ENCODE measurements around the gene LUC7L3.
"Not testable (repeated sequence)": the region's sequence is repeated elsewhere in the genome, so short reads cannot be mapped to it uniquely, and the experiment has no call there.

Gene LUC7L3, protein sequence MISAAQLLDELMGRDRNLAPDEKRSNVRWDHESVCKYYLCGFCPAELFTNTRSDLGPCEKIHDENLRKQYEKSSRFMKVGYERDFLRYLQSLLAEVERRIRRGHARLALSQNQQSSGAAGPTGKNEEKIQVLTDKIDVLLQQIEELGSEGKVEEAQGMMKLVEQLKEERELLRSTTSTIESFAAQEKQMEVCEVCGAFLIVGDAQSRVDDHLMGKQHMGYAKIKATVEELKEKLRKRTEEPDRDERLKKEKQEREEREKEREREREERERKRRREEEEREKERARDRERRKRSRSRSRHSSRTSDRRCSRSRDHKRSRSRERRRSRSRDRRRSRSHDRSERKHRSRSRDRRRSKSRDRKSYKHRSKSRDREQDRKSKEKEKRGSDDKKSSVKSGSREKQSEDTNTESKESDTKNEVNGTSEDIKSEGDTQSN

DNA sequence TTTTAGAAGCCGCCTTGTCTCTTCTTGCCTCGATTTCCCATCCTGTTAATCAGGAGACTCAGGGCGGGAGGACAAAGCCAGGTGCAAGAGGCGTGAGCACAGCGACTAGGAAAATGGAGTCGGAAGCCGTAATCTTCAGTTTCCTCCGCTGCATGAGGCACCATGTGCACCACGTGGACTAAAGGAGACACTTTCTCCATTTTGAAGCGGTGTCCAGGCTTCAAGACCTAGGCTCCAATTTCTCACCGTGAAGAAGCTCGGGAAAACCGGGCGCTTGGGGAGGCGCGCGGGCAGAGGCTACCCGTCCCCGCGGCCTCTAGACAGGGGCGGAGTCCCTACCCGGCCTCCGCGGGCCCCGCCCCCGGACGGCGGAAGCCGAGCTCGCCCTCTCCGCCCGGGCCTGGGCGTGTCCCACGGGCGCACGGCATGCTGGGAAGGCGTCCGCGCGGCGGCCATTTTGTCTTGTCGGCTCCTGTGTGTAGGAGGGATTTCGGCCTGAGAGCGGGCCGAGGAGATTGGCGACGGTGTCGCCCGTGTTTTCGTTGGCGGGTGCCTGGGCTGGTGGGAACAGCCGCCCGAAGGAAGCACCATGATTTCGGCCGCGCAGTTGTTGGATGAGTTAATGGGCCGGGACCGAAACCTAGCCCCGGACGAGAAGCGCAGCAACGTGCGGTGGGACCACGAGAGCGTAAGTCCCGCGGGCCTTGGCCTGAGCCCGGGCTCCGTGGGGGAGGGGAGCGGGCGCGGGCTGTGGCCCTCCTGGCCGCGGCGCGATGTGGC lies at the start of gene LUC7L3:
Gene LUC7L3, plus strand, starts transcription at position 460 of the 780 bp plus-strand sequence. Its CDS starts 130 bp downstream, at position 590.
- DNase-seq: peak; percentile 88

DNA sequence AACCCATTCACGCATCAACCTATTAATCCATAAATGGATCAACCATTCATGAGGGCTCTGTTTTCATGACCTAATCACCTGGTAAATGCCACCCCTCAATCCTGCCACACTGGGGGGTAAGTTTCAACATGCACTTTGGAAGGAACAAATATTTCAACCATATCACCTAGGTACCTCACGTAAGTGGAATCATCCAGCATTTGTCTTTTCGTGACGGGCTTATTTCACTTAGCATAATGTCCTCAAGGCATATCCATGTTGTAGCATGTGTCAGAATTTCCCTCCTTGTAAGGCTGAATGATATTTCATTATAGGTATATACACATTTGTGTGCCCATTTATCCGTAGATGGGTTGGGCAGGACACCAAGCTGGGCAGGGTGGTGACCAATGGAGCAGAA lies 47.3 kb upstream of the LUC7L3 start:
- DNase-seq: no peak

DNA sequence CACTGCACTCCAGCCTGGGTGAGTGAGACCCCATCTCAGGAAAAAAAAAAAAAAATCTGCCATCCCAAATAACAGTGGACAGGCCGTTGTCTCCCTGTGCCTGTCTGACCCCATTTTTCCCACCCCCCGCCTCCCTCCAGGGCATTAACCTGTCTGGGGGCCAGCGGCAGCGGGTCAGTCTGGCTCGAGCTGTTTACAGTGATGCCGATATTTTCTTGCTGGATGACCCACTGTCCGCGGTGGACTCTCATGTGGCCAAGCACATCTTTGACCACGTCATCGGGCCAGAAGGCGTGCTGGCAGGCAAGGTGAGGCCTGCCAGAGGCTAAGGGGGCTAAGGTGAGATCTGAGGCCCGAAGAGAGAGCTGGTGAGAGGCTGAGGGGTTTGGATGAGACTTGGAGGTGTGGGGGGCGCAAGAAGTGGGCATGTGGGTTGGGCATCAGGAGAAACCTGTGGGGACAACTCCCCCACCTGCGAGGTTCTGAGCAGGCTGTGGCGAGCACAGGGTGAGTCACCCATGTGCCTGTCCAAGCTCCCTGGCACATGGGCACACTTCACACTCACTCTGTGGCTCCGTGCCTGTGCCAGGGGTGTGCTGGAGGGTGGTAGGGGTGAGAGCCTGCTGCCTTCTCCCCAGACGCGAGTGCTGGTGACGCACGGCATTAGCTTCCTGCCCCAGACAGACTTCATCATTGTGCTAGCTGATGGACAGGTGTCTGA lies 46.4 kb upstream of the LUC7L3 start:
- DNase-seq: no peak

DNA sequence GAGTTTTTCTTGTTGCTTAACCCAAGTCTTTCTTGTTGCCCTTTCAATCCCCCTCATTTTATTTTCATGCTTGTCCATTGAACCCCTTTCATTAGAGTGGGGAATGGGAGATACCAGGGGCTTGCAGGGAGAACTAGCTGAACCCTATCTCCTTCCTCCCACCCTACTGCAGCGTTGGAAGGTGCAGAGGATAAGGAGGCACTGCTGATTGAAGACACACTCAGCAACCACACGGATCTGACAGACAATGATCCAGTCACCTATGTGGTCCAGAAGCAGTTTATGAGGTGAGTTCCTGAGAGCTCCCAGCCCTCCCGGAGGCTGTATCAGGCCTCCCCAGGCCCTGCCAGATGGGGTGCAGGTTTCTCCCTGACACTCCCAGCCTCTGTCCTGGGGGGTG lies 44.2 kb upstream of the LUC7L3 start:
- DNase-seq: no peak

DNA sequence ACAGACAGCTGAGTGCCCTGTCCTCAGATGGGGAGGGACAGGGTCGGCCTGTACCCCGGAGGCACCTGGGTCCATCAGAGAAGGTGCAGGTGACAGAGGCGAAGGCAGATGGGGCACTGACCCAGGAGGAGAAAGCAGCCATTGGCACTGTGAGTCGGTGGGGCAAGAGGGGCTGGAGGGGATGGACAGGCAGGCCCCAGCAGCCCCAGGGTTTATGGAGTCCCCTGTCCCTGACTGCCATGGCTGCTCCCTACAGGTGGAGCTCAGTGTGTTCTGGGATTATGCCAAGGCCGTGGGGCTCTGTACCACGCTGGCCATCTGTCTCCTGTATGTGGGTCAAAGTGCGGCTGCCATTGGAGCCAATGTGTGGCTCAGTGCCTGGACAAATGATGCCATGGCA lies 43.8 kb upstream of the LUC7L3 start:
- no peak for DNase-seq

DNA sequence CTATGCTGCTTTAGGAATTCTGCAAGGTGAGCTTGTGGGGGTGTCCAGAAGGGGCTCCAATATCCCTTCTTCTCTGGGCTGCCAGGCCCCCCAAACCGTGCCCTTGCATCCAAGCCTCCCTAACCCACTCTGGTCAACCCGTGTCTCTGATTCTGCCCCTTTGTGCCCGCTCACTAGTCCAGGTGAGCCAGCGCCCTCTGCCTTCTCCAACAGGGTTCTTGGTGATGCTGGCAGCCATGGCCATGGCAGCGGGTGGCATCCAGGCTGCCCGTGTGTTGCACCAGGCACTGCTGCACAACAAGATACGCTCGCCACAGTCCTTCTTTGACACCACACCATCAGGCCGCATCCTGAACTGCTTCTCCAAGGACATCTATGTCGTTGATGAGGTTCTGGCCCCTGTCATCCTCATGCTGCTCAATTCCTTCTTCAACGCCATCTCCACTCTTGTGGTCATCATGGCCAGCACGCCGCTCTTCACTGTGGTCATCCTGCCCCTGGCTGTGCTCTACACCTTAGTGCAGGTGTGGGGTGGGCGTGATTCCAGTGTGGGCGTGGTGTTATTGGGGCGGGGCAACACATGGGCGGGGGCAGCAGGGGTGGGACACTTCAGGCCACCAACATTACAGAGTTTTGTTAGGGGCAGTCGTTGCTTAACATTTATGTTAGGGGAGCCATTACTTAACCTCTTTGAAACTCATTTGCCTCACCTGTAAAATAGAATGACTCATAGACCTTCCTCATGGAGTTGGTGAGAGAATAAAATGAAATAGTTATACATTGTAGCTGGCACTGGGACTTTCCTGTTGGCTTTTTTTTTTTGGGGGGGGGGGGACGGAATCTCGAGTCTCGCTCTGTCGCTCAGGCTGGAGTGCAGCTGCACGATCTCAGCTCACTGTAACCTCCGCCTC lies 43.1 kb upstream of the LUC7L3 start:
- no peak for DNase-seq

DNA sequence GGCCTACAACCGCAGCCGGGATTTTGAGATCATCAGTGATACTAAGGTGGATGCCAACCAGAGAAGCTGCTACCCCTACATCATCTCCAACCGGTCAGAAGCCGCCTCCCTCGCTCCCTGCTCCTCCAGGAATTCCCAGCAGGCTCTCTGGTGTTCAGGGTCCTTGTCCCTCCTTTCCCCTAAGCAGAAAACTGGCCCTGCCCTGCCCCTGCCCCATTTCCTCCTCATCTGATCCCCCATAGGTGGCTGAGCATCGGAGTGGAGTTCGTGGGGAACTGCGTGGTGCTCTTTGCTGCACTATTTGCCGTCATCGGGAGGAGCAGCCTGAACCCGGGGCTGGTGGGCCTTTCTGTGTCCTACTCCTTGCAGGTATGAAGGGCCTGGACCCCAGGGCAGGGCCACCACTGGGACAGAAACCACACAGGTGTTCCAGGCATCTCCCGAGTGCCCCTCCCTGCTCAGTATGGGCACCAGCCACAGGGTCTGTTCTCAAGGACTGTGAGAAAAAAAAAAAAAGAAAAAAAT lies 41.5 kb upstream of the LUC7L3 start:
- no peak for DNase-seq

DNA sequence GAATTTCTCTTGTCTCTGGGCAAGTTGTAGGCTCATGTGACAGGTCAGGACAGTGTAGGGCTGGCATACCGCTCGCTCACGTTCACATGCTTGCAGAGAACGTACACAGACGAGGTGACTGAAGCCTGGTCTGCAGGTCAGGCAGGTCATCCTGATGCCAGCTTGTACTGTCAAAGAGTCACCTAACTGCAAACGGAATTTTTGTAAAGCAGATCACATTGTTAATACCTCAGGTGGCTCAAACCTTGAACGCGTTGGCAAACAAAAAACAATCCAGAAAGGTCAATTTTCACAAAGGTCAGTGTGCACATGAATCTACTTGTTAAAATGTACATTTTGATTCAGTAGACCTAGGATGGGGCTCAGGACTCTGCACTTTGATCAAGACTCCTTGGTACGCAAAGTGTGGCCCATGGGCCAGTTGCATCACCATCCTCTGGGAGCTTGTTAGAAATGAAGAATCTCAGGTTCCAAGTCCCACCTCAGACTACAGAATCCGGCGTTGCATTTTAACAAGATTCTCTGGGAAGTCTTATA lies 40.3 kb upstream of the LUC7L3 start:
- no peak for DNase-seq

DNA sequence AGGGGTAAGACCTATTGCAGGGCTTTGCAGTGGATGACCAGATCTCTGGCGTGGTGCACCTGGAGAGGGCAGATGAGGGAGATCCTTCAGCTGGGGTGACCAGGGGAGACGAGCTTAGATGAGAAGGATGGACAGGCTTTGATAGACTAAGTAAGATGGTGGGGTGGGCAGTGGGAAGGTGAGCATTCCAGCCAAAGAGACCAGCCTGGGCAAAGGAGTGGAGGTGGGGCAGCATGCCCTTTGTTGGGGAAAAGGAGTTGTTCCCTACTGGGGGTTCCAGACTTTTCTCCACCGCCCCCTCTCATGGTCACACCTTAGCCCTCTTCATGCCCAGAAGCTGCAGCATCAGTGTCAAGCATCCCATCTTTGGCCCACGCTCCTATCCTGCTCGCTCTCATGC lies 39.3 kb upstream of the LUC7L3 start:
- no peak for DNase-seq

DNA sequence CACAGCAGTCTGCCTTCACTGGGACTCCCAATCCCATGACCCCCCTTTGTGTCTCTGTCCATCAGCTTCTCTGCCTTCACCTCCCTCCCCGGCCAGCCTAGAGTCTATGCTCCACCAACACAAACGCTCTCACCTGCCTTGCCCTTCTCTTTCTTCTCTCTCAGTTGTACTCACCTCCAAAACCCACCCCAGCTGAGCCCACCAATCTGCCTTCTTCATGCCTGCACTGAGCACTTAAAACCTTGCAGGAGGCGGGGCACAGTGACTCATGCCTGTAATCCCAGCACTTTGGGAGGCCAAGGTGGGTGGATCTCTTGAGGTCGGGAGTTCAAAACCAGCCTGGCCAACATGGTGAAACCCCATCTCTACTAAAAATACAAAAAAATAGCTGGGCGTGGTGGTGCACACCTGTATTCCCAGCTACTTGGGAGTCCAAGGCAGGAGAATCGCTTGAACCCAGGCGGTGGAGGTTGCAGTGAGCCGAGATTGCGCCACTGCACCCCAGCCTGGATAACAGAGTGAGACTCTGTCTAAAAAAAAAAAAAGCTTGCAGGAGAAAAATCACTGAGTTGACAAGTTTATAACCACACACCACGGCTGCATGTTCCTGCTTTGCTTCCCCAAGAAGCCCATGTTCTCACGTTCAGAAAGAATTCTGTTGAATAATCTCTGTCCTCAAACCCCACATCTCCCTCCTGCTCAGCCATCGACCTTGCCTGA lies 38.7 kb upstream of the LUC7L3 start:
- DNase-seq: not testable (repeated sequence)

DNA sequence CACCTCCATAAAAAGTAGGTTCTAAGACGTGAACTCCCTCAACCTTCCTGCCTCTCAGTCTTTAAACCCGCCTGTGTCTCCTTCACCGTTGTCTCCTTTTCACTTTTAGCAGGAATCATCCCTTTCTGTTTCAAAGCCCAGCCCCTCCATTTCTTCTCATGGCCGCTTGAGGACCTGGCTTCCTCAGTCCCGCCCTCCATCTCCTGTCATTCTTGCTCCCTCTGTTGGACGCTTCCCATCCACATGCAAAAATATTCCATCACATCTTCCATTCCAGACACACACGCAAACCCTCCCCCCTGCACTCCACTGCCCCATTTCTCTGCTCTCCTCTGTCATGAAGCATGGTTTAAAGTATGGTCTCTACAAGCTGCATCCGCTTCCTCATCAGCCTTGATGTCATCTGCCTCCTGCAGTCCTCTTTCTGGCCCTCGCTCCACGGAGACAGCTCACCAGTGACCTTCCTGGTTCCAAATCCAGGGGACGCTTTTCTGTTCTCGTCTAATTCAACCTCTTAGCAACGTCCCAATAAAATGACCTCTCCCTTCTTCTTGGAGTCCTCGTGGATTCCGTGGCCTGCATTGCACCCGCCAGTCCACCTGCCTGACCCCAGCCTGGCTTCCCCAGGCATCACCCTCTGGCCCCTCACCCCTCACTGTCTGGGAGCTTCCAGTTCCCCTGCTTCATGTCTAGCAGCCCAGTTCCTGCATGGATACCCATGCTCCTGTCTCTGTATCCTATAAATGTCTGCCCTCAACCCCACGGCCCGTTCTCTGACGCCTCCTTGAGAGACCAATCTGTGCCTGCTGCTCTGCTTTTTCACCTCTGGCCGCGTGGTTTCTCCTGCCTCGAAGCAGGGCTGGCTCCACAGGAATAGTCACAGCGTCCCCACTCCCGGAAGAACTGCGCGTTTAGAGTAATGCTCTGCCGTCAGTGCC lies 37.9 kb upstream of the LUC7L3 start:
- DNase-seq: no peak

DNA sequence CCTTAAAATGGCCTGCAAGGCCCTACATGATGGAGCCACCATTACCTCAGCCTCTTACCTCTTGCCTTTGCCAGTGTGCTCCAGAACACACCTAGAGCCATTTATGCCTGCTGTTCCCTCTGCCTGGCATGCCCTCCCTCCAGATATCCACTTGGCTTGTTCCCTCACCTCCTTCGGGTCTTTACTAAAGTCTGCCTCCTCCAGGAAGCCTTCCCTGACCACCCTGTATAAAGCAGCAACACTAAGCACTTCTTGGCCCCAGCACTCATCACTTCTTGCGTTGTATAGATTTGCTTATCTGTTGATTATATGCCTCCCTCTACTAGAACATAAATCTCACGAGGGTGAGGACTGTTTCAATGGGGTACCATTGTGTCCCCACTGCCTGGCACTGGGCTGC lies 37.0 kb upstream of the LUC7L3 start:
- no peak for DNase-seq

DNA sequence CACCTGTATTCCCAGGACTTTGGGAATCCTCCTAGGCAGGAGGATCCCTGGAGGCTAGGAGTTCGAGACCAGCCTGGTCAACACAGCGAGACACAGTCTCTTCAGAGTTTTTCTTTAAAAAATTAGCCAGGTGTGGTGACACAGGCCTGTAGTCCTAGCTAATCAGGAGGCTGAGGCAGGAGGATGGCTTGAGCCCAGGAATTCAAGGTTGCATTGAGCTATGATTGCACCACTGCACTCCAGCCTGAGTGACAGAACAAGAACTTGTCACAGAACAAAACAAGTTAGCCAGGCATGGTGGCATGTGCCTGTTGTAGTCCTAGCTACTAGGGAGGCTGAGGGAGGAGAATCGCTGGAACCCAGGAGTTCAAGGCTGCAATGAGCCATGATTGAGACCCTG lies 36.5 kb upstream of the LUC7L3 start:
- DNase-seq: no peak

DNA sequence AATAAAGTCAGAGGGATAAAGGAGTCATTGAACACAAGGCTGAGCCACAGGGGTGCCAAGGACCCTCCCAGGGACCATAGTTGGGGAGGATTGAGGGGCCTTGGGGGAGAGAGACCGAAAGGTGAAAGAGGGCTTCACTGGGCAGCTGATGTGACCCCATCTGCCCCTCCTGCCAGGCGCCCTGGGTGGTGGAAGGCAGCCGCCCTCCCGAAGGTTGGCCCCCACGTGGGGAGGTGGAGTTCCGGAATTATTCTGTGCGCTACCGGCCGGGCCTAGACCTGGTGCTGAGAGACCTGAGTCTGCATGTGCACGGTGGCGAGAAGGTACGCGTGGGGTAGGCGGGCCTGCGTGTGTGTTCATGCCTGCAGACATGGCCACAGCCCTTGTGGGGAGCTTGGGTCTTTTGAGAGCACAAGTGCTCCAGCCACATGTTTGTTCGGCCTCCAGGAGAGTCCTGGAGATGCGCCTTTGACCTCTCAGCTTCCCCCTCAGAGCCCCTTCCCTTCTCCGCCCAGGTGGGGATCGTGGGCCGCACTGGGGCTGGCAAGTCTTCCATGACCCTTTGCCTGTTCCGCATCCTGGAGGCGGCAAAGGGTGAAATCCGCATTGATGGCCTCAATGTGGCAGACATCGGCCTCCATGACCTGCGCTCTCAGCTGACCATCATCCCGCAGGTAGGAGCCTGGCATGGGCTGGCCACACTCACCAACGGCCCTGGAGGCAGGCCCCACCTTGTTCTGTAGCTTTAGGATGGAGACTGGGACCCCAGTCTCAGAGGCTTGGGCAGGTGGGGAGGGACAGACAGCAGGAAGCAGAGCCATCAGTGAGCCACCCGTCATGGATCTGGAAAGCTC lies 35.7 kb upstream of the LUC7L3 start:
- no peak for DNase-seq

DNA sequence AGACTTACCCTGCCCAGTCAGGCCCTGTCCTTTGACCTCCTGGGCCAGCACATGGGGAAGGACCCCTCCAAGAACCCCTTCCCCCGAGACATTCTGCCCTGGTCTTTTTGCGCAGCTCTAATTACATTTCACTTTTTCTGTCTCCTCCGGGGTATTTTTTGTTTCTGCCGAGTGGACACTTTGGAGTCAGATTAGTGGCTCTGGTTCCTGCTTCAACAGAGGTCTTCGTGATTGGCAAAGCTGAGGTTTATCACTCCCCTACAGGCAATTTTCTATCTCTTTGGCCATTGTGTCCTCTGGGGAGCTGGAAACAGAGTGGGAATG lies 35.2 kb upstream of the LUC7L3 start:
- DNase-seq: no peak

DNA sequence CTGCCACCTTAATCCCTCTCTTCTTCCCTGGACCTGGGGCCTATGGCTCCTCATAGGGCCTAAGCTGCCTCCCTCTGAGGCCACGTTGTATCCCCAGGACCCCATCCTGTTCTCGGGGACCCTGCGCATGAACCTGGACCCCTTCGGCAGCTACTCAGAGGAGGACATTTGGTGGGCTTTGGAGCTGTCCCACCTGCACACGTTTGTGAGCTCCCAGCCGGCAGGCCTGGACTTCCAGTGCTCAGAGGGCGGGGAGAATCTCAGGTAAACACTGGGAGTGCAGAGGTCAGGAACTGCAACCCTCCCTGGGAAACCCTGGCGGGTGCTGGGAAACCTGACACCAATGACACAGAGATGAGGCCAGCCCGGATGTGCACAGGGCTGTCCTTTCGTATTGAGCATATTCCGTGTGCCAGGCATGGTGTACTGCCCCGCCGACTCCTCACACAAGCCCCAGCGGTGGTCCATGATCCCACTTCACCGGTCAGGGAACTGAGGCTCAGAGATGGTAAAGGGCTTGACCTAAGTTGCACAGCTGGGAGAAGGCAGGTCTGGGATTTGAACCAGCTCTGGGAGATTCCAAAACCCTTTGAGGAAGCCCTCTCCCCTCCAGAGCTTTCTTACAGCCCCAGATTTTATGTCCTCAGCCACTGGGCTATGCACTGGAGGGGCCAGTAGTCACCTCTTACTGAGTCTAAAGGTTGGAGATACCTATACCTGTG lies 34.6 kb upstream of the LUC7L3 start:
- no peak for DNase-seq

DNA sequence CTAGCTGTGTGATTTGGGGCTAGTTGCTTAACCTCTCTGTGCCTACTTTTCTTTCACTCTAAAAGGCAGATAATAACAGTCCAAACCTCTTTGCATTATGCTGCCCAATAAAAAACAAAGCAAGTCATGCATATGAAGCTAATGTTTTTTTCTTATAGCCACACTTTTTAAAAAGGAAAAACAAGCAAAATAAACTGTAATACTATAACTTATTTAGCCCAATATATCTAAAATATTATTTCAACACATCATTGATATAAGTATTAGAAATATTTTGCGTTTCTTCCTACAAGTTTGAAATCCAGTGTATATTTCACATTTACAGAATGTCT lies 34.1 kb upstream of the LUC7L3 start:
- DNase-seq: no peak

DNA sequence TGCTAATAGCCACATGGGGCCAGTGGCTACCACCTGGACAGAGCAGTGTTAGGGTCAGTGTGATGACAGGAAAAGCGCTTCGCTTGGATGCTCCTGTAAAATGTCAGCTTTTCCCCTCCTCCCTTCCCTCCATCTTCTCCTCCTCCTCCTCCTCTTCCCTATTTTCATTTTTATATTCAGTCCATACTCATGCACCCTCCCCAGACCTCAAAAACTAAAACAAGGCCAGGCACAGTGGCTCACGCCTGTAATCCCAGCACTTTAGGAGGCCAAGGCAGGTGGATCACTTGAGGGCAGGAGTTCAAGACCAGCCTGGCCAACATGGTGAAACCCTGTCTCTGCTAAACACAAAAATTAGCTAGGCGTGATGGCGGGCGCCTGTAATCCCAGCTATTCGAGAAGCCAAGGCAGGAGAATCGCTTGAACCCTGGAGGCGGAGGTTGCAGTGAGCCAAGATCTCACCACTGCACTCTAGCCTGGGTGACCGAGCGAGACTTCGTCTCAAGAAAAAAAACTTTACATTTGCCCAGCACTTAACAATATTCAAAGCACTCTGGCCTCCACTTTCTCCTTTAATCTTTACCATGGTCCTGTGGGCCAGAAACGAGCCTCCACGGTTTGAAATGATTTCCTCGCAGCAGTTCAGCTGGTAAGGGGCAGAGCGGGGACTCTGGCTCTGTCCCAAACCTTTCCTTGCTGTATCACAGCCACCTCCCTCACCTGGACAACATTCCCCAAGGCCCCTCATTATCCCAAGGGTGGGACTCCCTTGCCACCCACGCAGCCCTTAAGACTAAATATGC lies 33.5 kb upstream of the LUC7L3 start:
- DNase-seq: no peak
